GM18861 (cell line): ENCODE measurements around the gene CSNK2B.
A peak's percentile ranks its signal among the peaks of the same experiment; 100 is the strongest.

Source experiments
- ATAC-seq: cut with Tn5 transposase; IDR thresholded peaks from one replicate; pipeline ENCODE4 v1.9.1; 2021; ENCODE audit not compliant: unreplicated experiment

Gene CSNK2B

GRCh38 chr6:31665501-31666336 lies at the start of gene CSNK2B:
CSNK2B (plus strand) TSS chr6:31666080; CDS start chr6:31666832, 752 bp downstream.
- ATAC-seq, result peak; percentile 72

- ATAC-seq, result no peak
Observed at GRCh38 chr6:31617010-31617409, 48.9 kb upstream of the CSNK2B start.

GRCh38 chr6:31619805-31620585 lies 45.9 kb upstream of the CSNK2B start:
- ATAC-seq, result peak; percentile 51

GRCh38 chr6:31620586-31621319 lies 45.1 kb upstream of the CSNK2B start, which contains the start of gene PRRC2A:
PRRC2A (plus strand) TSS chr6:31620715; CDS start chr6:31622790, 2,075 bp downstream.
- ATAC-seq, result peak; percentile 28

GRCh38 chr6:31621320-31621939 lies 44.5 kb upstream of the CSNK2B start:
- no peak for ATAC-seq

GRCh38 chr6:31621991-31622390 lies 43.9 kb upstream of the CSNK2B start:
- ATAC-seq, result no peak

GRCh38 chr6:31622684-31623091 lies 43.2 kb upstream of the CSNK2B start:
- ATAC-seq, result no peak

- no peak for ATAC-seq
Observed at GRCh38 chr6:31624070-31624469, 41.8 kb upstream of the CSNK2B start.

- no peak for ATAC-seq
Observed at GRCh38 chr6:31626952-31627351, 38.9 kb upstream of the CSNK2B start.

GRCh38 chr6:31627690-31628287 lies 38.1 kb upstream of the CSNK2B start:
- no peak for ATAC-seq

- no peak for ATAC-seq
Observed at GRCh38 chr6:31629014-31629413, 36.9 kb upstream of the CSNK2B start.

GRCh38 chr6:31630177-31630934 lies 35.5 kb upstream of the CSNK2B start:
- ATAC-seq, result no peak

GRCh38 chr6:31631209-31631608 lies 34.7 kb upstream of the CSNK2B start:
- no peak for ATAC-seq

GRCh38 chr6:31631681-31632278 lies 34.1 kb upstream of the CSNK2B start:
- ATAC-seq, result no peak

GRCh38 chr6:31632279-31632946 lies 33.5 kb upstream of the CSNK2B start:
- ATAC-seq, result no peak

- no peak for ATAC-seq
Observed at GRCh38 chr6:31633447-31633846, 32.4 kb upstream of the CSNK2B start.

- ATAC-seq, result no peak
Observed at GRCh38 chr6:31634131-31634530, 31.7 kb upstream of the CSNK2B start.

GRCh38 chr6:31634969-31635575 lies 30.8 kb upstream of the CSNK2B start:
- ATAC-seq, result no peak
